ENCODE data around the gene TH. TPM values are rescaled to one million over a fixed set of nuclear protein-coding genes. Genes with fewer than 3 reads are reported as not detected.
A peak's percentile ranks its signal among the peaks of the same experiment; 100 is the strongest.
"Not testable (repeated sequence)": the region's sequence is repeated elsewhere in the genome, so short reads cannot be mapped to it uniquely, and the experiment has no call there.

Gene TH
- total RNA-seq, 2 experiments from 2014 or later = not detected

GRCh38 chr11:2178906-2179494 lies 7.4 kb upstream of the TH start:
- DNase-seq = no peak
- ChIA-PET CTCF (no interaction called here), POLR2A (no interaction called here)
- ATAC-seq = peak; percentile 19
- no peak overlapping the region for H3K4me3 Mint-ChIP-seq
- no peaks in the 10 kb centered on the region for H3K4me1 Mint-ChIP-seq (ENCODE audit: low read depth)
- no peaks in the 10 kb centered on the region for H3K9me3 Mint-ChIP-seq (ENCODE audit: insufficient read depth)
- H3K27me3 Mint-ChIP-seq (ENCODE audit: low read depth) = no peaks in the 10 kb centered on the region
- no peak overlapping the region for H3K27ac Mint-ChIP-seq
- no peaks in the 10 kb centered on the region for H3K36me3 Mint-ChIP-seq (ENCODE audit: low read depth)

GRCh38 chr11:2178055-2178773 lies 6.6 kb upstream of the TH start:
- H3K27ac Mint-ChIP-seq; CTCF ChIA-PET; H3K27me3 Mint-ChIP-seq (ENCODE audit: low read depth); H3K36me3 Mint-ChIP-seq (ENCODE audit: low read depth); DNase-seq; H3K4me1 Mint-ChIP-seq (ENCODE audit: low read depth); H3K9me3 Mint-ChIP-seq (ENCODE audit: insufficient read depth); ATAC-seq; POLR2A ChIA-PET; H3K4me3 Mint-ChIP-seq: not testable (repeated sequence)

DNA sequence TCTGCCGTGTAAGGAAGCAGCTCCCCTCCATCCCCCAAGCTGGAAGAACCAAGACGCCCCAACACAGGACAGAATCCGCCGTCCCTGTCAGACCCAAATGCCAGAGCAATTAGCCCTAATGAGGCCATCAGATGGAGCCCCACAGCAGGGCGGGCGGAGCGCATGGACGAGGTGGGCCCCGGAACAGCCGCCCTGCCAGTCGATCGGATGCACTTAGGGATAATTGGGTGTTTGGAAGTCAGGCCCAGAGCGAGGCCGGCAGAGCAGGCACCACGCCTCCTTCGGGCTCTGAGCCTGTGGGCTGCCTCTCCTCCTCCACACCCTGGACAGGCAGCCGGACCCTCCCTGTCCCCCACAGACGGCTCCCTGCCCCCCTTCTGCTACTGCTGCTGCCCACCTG lies 5.5 kb upstream of the TH start:
- no peak for ATAC-seq
- Mint-ChIP-seq H3K4me1 (ENCODE audit: low read depth) (no peaks in the 10 kb centered on the region), H3K27ac (no peak overlapping the region), H3K36me3 (ENCODE audit: low read depth) (no peaks in the 10 kb centered on the region), H3K27me3 (ENCODE audit: low read depth) (no peaks in the 10 kb centered on the region), H3K4me3 (no peak overlapping the region), H3K9me3 (ENCODE audit: insufficient read depth) (no peaks in the 10 kb centered on the region)
- POLR2A ChIA-PET = no interaction called here
- CTCF ChIA-PET = no interaction called here
- no peak for DNase-seq

DNA sequence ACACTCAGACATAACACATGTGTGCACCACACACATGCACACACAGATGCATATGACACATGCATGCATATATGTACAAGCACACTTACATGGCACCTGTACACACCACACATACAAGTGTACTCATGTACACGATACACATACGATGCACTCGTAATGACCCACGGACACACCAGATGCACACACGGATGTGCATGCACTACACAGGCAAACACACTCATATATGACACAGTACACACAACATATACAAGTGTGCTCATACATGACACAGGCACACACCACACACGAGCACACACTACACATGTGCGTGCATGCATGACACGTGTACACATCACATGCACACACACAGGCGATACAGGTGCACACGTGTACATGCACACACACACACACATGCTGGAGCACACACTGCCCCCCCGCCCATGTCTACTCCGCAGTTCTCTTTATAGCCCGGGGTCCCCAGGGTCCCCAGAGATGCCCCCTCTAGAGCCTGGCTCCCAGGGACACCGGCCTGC lies 4.8 kb upstream of the TH start:
- H3K4me1 Mint-ChIP-seq (ENCODE audit: low read depth) = no peaks in the 10 kb centered on the region
- DNase-seq (no peak), ATAC-seq (no peak)
- no peaks in the 10 kb centered on the region for H3K9me3 Mint-ChIP-seq (ENCODE audit: insufficient read depth)
- H3K27me3 Mint-ChIP-seq (ENCODE audit: low read depth) = no peaks in the 10 kb centered on the region
- no peaks in the 10 kb centered on the region for H3K36me3 Mint-ChIP-seq (ENCODE audit: low read depth)
- no peak overlapping the region for H3K27ac Mint-ChIP-seq
- POLR2A ChIA-PET = no interaction called here
- H3K4me3 Mint-ChIP-seq = no peak overlapping the region
- CTCF ChIA-PET = no interaction called here

- Mint-ChIP-seq H3K27me3 (ENCODE audit: low read depth) (no peaks in the 10 kb centered on the region), H3K4me3 (no peak overlapping the region), H3K27ac (no peak overlapping the region), H3K4me1 (ENCODE audit: low read depth) (no peaks in the 10 kb centered on the region), H3K9me3 (ENCODE audit: insufficient read depth) (no peaks in the 10 kb centered on the region), H3K36me3 (ENCODE audit: low read depth) (no peaks in the 10 kb centered on the region)
- ATAC-seq (no peak), DNase-seq (no peak)
- CTCF ChIA-PET = no interaction called here
- POLR2A ChIA-PET = no interaction called here
Observed at GRCh38 chr11:2175659-2176058, 4.0 kb upstream of the TH start.

DNA sequence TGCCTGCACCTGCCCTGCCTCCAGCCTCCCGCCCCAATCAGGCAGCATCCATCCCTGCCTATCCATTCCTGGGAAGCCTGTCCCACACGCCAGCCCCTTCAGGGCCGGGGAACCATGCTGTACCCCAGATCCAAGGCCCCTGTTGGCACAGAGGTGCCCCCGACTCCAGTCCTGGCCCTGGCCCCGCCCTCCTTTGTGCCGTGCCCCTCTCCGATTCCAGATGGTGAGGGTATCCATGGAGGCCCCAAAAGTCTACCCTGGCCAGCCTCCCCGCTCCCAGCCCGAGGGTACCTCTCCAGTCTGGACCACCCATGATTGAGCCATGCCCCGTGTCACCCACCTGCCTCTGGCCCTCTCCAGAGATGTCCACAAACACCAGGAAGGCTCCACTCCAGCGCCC lies 2.7 kb upstream of the TH start:
- ATAC-seq (no peak), DNase-seq (no peak)
- Mint-ChIP-seq H3K4me1 (ENCODE audit: low read depth) (no peaks in the 10 kb centered on the region), H3K36me3 (ENCODE audit: low read depth) (no peaks in the 10 kb centered on the region), H3K9me3 (ENCODE audit: insufficient read depth) (no peaks in the 10 kb centered on the region), H3K27ac (no peak overlapping the region), H3K4me3 (no peak overlapping the region), H3K27me3 (ENCODE audit: low read depth) (no peaks in the 10 kb centered on the region)
- POLR2A ChIA-PET = no interaction called here
- CTCF ChIA-PET = no interaction called here

GRCh38 chr11:2173761-2174160 lies 2.1 kb upstream of the TH start:
- no peaks in the 10 kb centered on the region for H3K27me3 Mint-ChIP-seq (ENCODE audit: low read depth)
- no peaks in the 10 kb centered on the region for H3K4me1 Mint-ChIP-seq (ENCODE audit: low read depth)
- CTCF ChIA-PET = no interaction called here
- ATAC-seq (no peak), DNase-seq (no peak)
- POLR2A ChIA-PET = no interaction called here
- H3K27ac Mint-ChIP-seq = no peak overlapping the region
- H3K36me3 Mint-ChIP-seq (ENCODE audit: low read depth) = no peaks in the 10 kb centered on the region
- no peak overlapping the region for H3K4me3 Mint-ChIP-seq
- H3K9me3 Mint-ChIP-seq (ENCODE audit: insufficient read depth) = no peaks in the 10 kb centered on the region

- no peak for ATAC-seq
- Mint-ChIP-seq H3K27ac (no peak overlapping the region), H3K36me3 (ENCODE audit: low read depth) (no peaks in the 10 kb centered on the region), H3K27me3 (ENCODE audit: low read depth) (no peaks in the 10 kb centered on the region), H3K9me3 (ENCODE audit: insufficient read depth) (no peaks in the 10 kb centered on the region), H3K4me3 (no peak overlapping the region), H3K4me1 (ENCODE audit: low read depth) (no peaks in the 10 kb centered on the region)
- ChIA-PET CTCF (no interaction called here), POLR2A (no interaction called here)
- DNase-seq = no peak
Observed at GRCh38 chr11:2173150-2173693, 1.6 kb upstream of the TH start.

DNA sequence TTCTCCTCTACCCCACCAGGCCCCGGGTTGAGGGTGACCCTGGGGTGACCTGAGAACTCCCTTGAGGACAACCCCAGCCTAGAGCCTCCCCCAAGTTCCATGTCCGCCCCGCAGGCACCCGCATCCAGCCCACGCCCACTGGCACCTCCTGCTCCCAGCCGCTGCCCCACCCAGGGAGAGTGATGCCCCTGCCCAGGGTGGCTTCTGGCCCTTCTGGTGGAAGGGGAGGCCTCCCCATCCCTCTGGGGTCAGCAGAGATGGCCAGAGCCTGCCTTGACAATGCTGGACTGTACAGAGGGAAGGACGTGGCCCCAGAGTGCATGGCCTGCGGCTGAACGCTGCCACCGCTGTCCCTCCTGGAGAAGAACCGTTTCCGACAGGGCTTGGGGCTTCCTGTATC lies 1.1 kb upstream of the TH start:
- Mint-ChIP-seq H3K27ac (no peak overlapping the region), H3K9me3 (ENCODE audit: insufficient read depth) (no peaks in the 10 kb centered on the region), H3K27me3 (ENCODE audit: low read depth) (no peaks in the 10 kb centered on the region), H3K4me3 (no peak overlapping the region), H3K36me3 (ENCODE audit: low read depth) (no peaks in the 10 kb centered on the region), H3K4me1 (ENCODE audit: low read depth) (no peaks in the 10 kb centered on the region)
- CTCF ChIA-PET = no interaction called here
- ATAC-seq (no peak), DNase-seq (no peak)
- POLR2A ChIA-PET = no interaction called here

DNA sequence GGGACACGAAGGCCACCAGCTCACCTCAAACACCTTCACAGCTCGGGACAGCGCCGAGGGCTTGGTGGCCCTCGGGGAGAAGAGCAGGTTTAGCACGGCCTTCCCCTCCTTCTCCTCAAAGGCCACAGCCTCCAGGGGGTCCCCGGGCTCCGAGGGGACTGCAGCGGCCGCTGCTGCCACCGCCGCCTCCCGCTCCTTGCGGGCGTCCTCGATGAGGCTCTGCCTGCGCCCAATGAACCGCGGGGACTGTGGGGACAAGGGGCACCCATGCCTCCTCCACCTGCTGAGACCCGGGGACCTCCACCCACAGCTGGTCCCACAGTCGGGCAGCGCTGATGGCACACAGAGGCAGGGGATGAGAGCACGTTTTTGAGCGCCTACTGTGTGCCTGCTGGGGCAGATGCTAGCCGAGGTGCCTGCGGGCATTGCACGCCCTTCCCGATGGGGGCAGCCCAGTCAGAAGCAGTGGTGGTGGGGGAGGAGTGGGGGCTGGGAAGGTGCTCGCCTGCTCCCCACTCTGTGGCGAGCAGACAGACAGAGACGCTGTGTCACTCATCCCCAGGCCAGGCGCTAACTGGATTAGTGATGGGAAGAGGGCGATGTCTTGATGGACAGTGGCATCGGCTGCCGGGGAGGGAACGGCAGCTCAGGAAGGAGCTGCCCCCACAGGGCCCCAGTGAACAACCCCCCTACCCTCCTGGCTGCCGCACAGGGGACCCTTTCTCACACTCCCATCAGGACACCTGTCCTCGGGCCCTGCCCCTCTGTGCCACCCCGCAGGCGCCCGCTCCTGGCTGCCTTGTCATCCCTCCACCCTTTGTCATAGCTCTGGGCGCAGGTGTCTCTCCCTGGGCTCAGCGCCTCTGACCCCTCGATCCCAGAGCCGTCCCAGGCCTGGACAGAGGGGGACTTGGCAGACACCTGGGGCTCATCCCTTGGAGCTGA lies 1.7 kb downstream of the TH start:
- H3K27me3 Mint-ChIP-seq (ENCODE audit: low read depth) = no peaks in the 10 kb centered on the region
- H3K27ac Mint-ChIP-seq = no peak overlapping the region
- no peak overlapping the region for H3K4me3 Mint-ChIP-seq
- H3K9me3 Mint-ChIP-seq (ENCODE audit: insufficient read depth) = no peaks in the 10 kb centered on the region
- ChIA-PET POLR2A (no interaction called here), CTCF (interaction anchor here (1.0 to 1.4 kb wide), 4 partner anchors 16 to 249 kb away, joined by 3 to 4 read pairs (median 3); no protein-coding TSS in a partner anchor)
- no peak for DNase-seq
- ATAC-seq = no peak
- H3K4me1 Mint-ChIP-seq (ENCODE audit: low read depth) = no peaks in the 10 kb centered on the region
- H3K36me3 Mint-ChIP-seq (ENCODE audit: low read depth) = no peaks in the 10 kb centered on the region

DNA sequence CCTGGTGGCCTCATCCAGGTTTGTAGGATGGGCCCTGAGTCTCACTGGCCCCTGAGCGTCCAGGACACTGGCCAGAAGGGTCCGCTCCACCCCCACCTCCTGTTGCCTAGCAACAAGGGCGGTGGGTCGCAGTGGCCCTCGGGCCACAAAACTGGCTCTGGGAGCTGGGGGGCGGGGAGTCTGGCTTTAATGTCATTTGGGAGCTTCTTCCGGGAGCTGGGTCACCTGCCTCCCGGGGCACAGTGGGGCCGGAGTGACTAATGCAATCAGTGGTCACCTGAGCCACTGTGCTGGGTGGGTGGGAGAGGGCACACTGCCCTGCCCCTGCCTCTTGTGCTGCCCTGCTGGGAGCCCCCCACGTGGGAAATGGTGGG lies 2.6 kb downstream of the TH start:
- H3K27ac Mint-ChIP-seq = no peak overlapping the region
- CTCF ChIA-PET = no interaction called here
- no peaks in the 10 kb centered on the region for H3K27me3 Mint-ChIP-seq (ENCODE audit: low read depth)
- no peaks in the 10 kb centered on the region for H3K36me3 Mint-ChIP-seq (ENCODE audit: low read depth)
- POLR2A ChIA-PET = no interaction called here
- H3K4me3 Mint-ChIP-seq = no peak overlapping the region
- no peaks in the 10 kb centered on the region for H3K4me1 Mint-ChIP-seq (ENCODE audit: low read depth)
- no peak for ATAC-seq
- DNase-seq = no peak
- H3K9me3 Mint-ChIP-seq (ENCODE audit: insufficient read depth) = no peaks in the 10 kb centered on the region

Data from activated CD8-positive, alpha-beta T cell treated with anti-CD3 and anti-CD28 coated beads, Interleukin-2, amount 10 ng/mL, durations not matched to agents 7 days and 5 days (primary cell).